Skeletal muscle tissue (tissue), 4 donors: Measurements from ENCODE around the gene SSC5D. TPM values are rescaled to one million over a fixed set of nuclear protein-coding genes. Genes with fewer than 3 reads are reported as not detected.
"Not testable (repeated sequence)": the region's sequence is repeated elsewhere in the genome, so short reads cannot be mapped to it uniquely, and the experiment has no call there.

Experiments used
- H3K27ac ChIP-seq: one replicate; pipeline ENCODE4 v1.7.0; 2013; ENCODE audit warnings: mild to moderate bottlenecking, low read depth, low read length, inconsistent platforms
- H3K27me3 ChIP-seq, 3 donors: one replicate each; pipeline ENCODE4 v1.7.0; 2013; ENCODE audit warnings: low read length in 3 of 3; ENCODE audit not compliant: control insufficient read depth in 3 of 3, insufficient read depth in 3 of 3
- H3K36me3 ChIP-seq, 3 donors: one replicate each; pipeline ENCODE4 v1.7.0; 2013; ENCODE audit warnings: low read length in 3 of 3; ENCODE audit not compliant: control insufficient read depth in 3 of 3, insufficient read depth in 3 of 3
- H3K4me1 ChIP-seq, 3 donors: one replicate each; pipeline ENCODE4 v1.7.0; 2013; ENCODE audit warnings: low read length in 3 of 3, mild to moderate bottlenecking in 3 of 3; ENCODE audit not compliant: control insufficient read depth in 3 of 3, insufficient read depth in 3 of 3
- H3K4me3 ChIP-seq, 3 donors: one replicate each; pipeline ENCODE4 v1.7.0; 2013; ENCODE audit warnings: low read length in 3 of 3
- H3K9ac ChIP-seq, 3 donors: one replicate each; pipeline ENCODE4 v1.7.0; 2013; ENCODE audit warnings: low read length in 3 of 3, mild to moderate bottlenecking in 3 of 3, moderate library complexity in 2 of 3, low read depth in 1 of 3
- H3K9me3 ChIP-seq, 3 donors: one replicate each; pipeline ENCODE4 v1.7.0; 2013; ENCODE audit warnings: low read length in 3 of 3; ENCODE audit not compliant: control insufficient read depth in 3 of 3
- total RNA-seq: library from RNA; depleted of rRNA; stranded (reverse); fragments of >200 nt; gene quantifications from one replicate; pipeline ENCODE4 v1.2.3, GENCODE V29; 2014
- donor health status: Osteomylitis.

SSC5D gene
- total RNA-seq, 1 donor from 2014 or later: 17.7 TPM

GRCh38 chr19:55493052-55493644, 4.9 kb downstream of the SSC5D start:
- H3K36me3 ChIP-seq: no peaks in the 10 kb centered on the region
- peak overlapping the region; percentile 68 for H3K27ac ChIP-seq
- peaks cover 6 to 13% (median 12%) of the 10 kb centered on the region in 3 donors for H3K4me1 ChIP-seq
- no peaks in the 10 kb centered on the region for H3K9me3 ChIP-seq
- peaks cover 9 to 35% (median 24%) of the 10 kb centered on the region in 3 donors for H3K27me3 ChIP-seq
- H3K4me3 ChIP-seq: no peak overlapping the region
- H3K9ac ChIP-seq: peak overlapping the region in 2 of 3 donors; percentile 32 to 60

GRCh38 chr19:55493645-55494171, 5.5 kb downstream of the SSC5D start:
- Histone ChIP-seq H3K4me3 (peak overlapping the region in 2 of 3 donors; percentile 50 to 62), H3K4me1 (peaks cover 6 to 13% (median 9%) of the 10 kb centered on the region in 3 donors), H3K27ac (peak overlapping the region; percentile 68), H3K9me3 (no peaks in the 10 kb centered on the region), H3K27me3 (peaks cover 9 to 33% (median 24%) of the 10 kb centered on the region in 3 donors), H3K36me3 (no peaks in the 10 kb centered on the region), H3K9ac (peak overlapping the region in 2 of 3 donors; percentile 32 to 60)

- H3K4me1 ChIP-seq: peaks cover 6 to 13% (median 8%) of the 10 kb centered on the region in 3 donors
- peak overlapping the region; percentile 66 for H3K27ac ChIP-seq
- H3K36me3 ChIP-seq: no peaks in the 10 kb centered on the region
- peak overlapping the region in 2 of 3 donors; percentile 50 to 57 for H3K9ac ChIP-seq
- H3K27me3 ChIP-seq: peaks cover 7 to 32% (median 24%) of the 10 kb centered on the region in 3 donors
- H3K4me3 ChIP-seq: peak overlapping the region; percentile 50 to 62 (median 54)
- no peaks in the 10 kb centered on the region for H3K9me3 ChIP-seq
These were observed 6.0 kb downstream of the SSC5D start for GRCh38 chr19:55494172-55494761.

- no peaks in the 10 kb centered on the region for H3K9me3 ChIP-seq
- peaks cover 0 to 7% (median 0%) of the 10 kb centered on the region in 3 donors for H3K36me3 ChIP-seq
- H3K27me3 ChIP-seq: peaks cover 2 to 27% (median 23%) of the 10 kb centered on the region in 3 donors
- peaks cover 6 to 10% (median 7%) of the 10 kb centered on the region in 3 donors for H3K4me1 ChIP-seq
- H3K27ac ChIP-seq: no peak overlapping the region
- H3K9ac ChIP-seq: no peak overlapping the region
- no peak overlapping the region for H3K4me3 ChIP-seq
These were observed 7.6 kb downstream of the SSC5D start for GRCh38 chr19:55495646-55496349.

GRCh38 chr19:55496820-55497219, 8.6 kb downstream of the SSC5D start:
- not testable (repeated sequence) for H3K27ac ChIP-seq, H3K4me3 ChIP-seq, H3K9ac ChIP-seq, H3K9me3 ChIP-seq
- Histone ChIP-seq H3K4me1 (peaks cover 6 to 10% (median 7%) of the 10 kb centered on the region in 3 donors), H3K36me3 (peaks cover 0 to 11% (median 0%) of the 10 kb centered on the region in 3 donors), H3K27me3 (peaks cover 2 to 20% (median 13%) of the 10 kb centered on the region in 3 donors)

- Histone ChIP-seq H3K9me3 (no peaks in the 10 kb centered on the region), H3K27me3 (peaks cover 2 to 14% (median 7%) of the 10 kb centered on the region in 3 donors), H3K27ac (no peak overlapping the region), H3K4me1 (peaks cover 6 to 10% (median 7%) of the 10 kb centered on the region in 3 donors), H3K9ac (no peak overlapping the region), H3K36me3 (peaks cover 0 to 11% (median 0%) of the 10 kb centered on the region in 3 donors), H3K4me3 (no peak overlapping the region)
These were observed 9.5 kb downstream of the SSC5D start for GRCh38 chr19:55497763-55498162.

GRCh38 chr19:55498246-55498840, 10.1 kb downstream of the SSC5D start:
- Histone ChIP-seq H3K36me3 (peaks cover 0 to 11% (median 0%) of the 10 kb centered on the region in 3 donors), H3K27ac (no peak overlapping the region), H3K9me3 (no peaks in the 10 kb centered on the region), H3K4me1 (peaks cover 2 to 9% (median 5%) of the 10 kb centered on the region in 3 donors), H3K4me3 (no peak overlapping the region), H3K9ac (peak overlapping the region in 1 of 3 donors; percentile 4), H3K27me3 (peaks cover 2 to 10% (median 5%) of the 10 kb centered on the region in 3 donors)

- no peaks in the 10 kb centered on the region for H3K9me3 ChIP-seq
- no peak overlapping the region for H3K4me3 ChIP-seq
- peaks cover 5 to 9% (median 8%) of the 10 kb centered on the region in 3 donors for H3K4me1 ChIP-seq
- H3K27me3 ChIP-seq: peaks cover 0 to 9% (median 7%) of the 10 kb centered on the region in 3 donors
- no peak overlapping the region for H3K9ac ChIP-seq
- no peak overlapping the region for H3K27ac ChIP-seq
- H3K36me3 ChIP-seq: peaks cover 0 to 11% (median 0%) of the 10 kb centered on the region in 3 donors
These were observed 12.2 kb downstream of the SSC5D start for GRCh38 chr19:55500368-55500952.

- no peaks in the 10 kb centered on the region for H3K9me3 ChIP-seq
- H3K9ac ChIP-seq: no peak overlapping the region
- H3K27me3 ChIP-seq: peaks cover 0 to 10% (median 8%) of the 10 kb centered on the region in 3 donors
- H3K4me1 ChIP-seq: peaks cover 5 to 9% (median 8%) of the 10 kb centered on the region in 3 donors
- no peak overlapping the region for H3K4me3 ChIP-seq
- H3K27ac ChIP-seq: no peak overlapping the region
- H3K36me3 ChIP-seq: peaks cover 0 to 11% (median 0%) of the 10 kb centered on the region in 3 donors
These were observed 14.1 kb downstream of the SSC5D start for GRCh38 chr19:55502197-55502952.
